SW480 (cell line): Measurements from ENCODE around the gene P4HB.
"Not testable (repeated sequence)": the region's sequence is repeated elsewhere in the genome, so short reads cannot be mapped to it uniquely, and the experiment has no call there.

ENCODE experiments used
- DNase-seq: peaks from one replicate; pipeline ENCODE4 v3.0.0-alpha.2; 2016; ENCODE audit warnings: low spot score

P4HB gene

DNA sequence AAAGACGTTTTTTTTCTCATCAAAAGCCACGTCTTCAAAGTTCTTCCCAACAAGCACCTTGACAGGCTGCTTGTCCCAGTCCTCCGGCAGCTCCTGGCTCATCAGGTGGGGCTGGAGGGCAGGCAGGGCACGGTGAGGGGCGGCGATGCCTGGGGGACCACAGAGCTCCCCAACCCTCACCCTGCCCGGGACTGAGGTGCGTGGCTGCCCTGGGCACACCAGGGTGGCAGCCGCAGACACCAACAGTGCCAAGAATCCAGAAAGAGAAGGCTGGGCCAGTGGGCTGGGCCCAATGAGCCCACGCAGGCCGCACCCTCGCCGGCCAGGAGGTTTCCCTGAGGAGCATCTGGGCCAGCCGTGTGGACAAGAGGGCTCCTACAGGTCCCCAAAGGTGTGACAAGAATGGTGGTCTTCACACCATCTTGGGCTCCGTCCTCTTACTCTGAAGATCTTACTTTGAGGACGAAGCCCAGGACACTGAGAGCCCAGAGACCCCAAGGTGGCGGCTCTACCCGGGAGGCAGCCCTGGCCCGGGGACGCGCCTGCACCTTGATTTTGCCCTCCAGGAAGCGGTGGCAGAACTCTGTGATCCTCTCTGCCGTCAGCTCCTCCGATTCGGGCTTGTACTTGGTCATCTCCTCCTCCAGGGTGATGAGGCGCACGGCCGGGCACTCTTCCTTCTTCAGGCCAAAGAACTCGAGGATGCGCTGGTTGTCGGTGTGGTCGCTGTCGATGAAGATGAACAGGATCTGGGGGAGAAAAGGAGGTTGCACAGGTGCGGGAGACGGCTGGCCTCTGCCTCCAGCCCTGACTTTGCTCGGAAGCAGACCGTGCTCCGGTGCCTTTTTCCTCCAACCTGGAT lies 14.2 kb downstream of the P4HB start:
- no peak for DNase-seq

DNA sequence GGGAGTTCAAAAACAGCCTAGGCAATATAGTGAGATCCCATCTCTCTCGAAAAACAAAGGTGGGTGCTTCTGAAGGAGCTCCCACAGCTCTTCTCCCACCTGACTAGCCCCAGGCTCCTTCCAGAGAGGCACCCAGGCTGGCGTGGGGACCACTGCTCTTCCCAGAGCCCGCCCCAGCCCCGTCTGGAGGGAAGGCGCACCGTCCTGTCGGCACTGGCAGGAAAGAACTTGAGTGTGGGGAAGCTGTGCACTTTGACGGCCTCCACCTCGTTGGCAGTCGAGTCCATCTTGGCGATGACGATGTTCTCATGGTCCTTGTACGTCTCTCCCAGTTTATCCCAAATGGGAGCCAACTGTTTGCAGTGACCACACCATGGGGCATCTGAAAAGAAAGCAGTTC lies 15.0 kb downstream of the P4HB start:
- DNase-seq = no peak

DNA sequence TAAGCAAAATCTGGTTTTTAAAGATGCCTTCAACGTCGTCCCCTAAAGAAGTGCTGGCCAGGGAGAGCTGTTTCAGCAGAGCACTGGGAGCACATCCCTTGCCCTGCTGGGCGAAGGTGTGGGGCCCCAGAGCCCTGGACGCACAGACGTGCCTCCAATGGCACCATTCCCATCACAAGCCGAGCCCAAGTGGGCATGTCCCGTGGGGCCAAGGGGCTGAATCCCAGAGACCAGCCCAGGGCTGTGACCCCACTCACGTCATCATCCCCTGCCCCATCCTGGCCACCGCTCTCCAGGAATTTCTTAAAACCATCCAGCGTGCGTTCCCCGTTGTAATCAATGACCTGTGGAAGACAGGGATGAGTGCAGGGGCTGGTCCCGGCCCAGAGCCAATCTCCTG lies 15.4 kb downstream of the P4HB start:
- no peak for DNase-seq

- no peak for DNase-seq
Observed at GRCh38 chr17:81844327-81844851, 15.9 kb downstream of the P4HB start.

GRCh38 chr17:81843713-81844326 lies 16.5 kb downstream of the P4HB start:
- no peak for DNase-seq

GRCh38 chr17:81842725-81843504 lies 17.4 kb downstream of the P4HB start:
- no peak for DNase-seq

DNA sequence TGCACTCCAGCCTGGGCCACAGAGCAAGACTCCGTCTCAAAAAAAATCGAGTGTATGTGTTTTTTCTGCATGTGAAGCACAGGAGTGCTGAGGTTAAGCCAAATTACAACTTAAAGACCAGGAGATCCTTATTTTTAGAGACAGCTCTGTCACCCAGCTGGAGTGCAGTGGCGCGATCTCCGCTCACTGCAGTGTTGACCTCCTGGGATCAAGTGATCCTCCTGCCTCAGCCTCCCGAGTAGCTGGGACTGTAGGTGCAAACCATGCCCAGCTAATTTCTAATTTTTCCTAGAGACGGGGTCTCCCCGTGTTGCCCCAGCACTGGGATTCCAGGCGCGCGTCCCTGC lies 18.0 kb downstream of the P4HB start:
- no peak for DNase-seq

- no peak for DNase-seq
Observed at GRCh38 chr17:81841866-81842265, 18.5 kb downstream of the P4HB start.

- no peak for DNase-seq
Observed at GRCh38 chr17:81840826-81841778, 19.2 kb downstream of the P4HB start.

DNA sequence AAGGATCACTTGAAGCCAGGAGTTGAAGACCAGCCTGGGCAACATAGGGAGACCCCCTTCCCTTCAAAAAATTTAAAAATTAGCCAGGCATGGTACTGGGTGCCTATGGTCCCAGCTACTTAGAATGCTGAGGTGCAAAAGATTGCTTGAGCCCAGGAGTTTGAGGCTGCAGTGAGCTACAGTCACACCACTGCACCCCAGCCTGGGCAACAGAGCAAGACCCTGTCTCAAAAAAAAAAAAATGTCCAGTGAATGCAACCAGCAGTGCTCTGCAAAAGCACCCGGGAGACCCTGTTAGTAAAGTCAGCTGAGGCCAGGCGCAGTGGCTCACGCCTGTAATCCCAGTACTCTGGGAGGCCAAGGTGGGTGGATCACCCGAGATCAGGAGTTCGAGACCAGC lies 20.3 kb downstream of the P4HB start:
- not testable (repeated sequence) for DNase-seq

GRCh38 chr17:81839301-81839700 lies 21.0 kb downstream of the P4HB start:
- no peak for DNase-seq

GRCh38 chr17:81838753-81839255 lies 21.5 kb downstream of the P4HB start:
- DNase-seq = no peak

GRCh38 chr17:81837641-81838040 lies 22.7 kb downstream of the P4HB start:
- no peak for DNase-seq

DNA sequence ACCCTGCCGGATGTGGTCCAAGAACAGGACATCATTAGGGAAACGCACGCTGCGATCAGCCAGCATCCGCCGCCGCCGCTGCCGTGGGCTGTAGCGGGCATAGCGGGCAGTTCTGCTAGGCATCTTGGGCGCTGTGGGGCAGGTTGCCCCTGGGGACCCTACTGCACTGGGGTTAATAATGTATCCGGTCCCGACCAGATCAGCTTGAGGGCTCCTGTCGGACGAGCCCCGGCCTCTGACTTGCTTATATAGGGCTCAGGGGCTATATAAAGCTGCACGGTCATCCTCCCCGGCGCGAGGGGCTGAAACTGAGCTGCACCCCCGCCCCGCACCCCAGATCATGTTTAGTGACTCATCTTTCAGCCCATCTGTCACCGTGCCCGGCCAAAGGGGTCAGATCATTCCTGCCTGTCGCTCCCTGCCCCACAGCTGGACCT lies 25.5 kb downstream of the P4HB start, which contains the start of gene PPP1R27:
Gene PPP1R27, minus strand, starts transcription at position 220 of the 437 bp plus-strand sequence. Its CDS starts 97 bp downstream, at position 123.
- DNase-seq = no peak

DNA sequence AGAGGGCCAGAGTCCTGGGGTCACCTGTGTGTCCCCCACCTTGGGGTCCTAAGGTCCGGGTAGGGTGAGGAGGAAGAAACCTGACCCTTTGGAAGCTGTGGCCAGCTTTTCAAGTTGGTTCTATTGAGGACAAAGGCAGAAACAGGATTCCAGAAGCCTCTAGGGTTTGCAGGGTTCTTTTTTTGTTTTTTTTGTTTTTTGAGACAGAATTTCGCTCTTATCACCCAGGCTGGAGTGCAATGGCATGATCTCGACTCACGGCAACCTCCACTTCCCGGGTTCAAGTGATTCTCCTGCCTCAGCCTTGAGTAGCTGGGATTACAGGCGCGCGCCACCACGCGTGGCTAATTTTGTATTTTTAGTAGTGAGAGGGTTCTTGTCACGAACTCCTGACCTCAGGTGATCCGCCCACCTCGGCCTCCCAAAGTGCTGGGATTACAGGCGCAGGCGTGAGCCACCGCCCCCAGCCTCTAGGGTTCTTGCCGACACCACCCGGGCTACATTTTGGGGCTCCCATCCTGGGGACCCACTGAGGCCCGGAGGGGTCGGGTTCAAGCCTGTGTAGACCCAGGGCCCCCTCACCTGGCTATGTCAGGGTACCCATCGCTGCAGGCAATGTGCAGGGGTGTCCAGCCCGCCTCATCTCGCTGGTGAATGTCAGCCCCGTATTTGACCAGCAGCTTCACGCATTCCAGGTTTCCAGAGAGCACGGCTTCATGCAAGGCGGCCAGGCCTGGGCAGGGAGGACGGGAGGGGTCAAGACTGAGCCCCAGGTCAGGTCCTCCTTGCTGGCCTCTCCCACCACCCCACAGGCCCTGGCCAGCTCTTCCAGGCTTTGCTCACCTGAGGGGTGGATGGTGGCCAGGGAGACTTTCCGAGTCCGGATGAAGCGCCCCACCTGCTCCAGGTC lies 26.2 kb downstream of the P4HB start:
- DNase-seq = no peak

DNA sequence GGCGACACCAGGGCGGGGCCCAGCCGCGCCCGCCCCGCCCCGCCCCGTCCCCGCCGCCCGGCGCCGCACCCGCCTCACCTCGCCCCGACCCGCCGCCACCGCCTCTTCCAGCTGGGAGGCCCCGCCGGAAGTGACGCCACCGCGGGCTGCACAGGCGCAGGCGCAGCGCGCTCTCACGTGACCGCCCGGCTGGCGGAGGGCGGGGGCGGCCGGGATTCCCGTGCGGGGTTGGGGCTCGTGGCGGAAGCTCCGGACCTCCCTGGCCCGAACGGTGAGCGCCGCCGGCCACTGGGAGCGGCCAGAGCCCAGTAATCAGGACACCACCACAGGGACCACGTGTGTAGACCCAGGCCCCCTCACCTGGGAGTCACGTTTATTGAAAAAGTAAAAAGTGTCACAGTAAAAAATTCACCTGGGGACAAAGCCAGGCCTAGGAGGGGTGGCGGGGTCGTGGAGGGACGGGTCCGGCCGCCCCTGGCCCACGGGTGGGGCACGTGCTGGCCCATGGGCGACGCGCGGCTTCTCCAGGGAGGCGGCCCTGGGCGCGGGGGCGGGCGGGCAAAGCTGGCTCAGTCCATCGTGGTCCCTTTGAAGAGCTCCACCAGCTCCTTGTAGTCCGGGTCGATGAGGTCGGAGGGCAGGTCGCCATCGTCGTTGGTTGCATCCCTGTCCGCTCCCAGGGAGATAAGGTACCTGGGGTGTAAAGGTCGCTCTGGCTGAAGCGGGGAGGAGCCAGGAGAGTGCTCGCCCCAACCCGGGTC lies 27.0 kb downstream of the P4HB start, which contains the start of gene MCRIP1:
Gene MCRIP1, minus strand, starts transcription at position 132 of the 761 bp plus-strand sequence. CDS start 8,785 bp downstream, outside the sequence.
- DNase-seq = peak; percentile 92

DNA sequence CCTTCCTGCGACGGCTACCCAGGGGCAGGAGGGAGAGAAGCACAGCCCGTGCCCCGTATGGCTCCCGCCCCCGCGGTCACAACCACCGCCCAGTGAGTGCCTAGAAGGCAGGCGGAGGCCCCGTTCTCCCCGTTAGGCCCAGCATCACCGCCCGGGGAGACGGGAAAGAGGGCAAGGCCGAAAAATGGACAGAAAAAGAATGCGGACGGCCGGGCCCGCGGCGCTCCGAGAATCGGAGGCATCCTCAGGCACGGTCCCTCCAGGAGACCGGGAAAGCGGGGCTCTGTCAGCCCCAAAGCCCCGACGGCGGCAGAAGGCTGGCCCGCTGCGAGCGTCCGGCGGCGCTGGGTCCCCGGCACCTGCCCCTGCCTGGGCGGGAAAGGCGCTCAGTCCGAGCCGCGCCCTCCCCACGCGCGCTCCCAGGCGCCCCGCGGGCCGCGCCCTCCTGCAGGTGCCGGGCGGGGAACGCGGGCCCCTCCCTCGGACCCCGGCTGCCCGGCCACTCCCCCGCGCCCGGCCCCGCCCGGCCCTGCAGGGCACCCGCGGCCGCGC lies 27.7 kb downstream of the P4HB start:
- DNase-seq = no peak

DNA sequence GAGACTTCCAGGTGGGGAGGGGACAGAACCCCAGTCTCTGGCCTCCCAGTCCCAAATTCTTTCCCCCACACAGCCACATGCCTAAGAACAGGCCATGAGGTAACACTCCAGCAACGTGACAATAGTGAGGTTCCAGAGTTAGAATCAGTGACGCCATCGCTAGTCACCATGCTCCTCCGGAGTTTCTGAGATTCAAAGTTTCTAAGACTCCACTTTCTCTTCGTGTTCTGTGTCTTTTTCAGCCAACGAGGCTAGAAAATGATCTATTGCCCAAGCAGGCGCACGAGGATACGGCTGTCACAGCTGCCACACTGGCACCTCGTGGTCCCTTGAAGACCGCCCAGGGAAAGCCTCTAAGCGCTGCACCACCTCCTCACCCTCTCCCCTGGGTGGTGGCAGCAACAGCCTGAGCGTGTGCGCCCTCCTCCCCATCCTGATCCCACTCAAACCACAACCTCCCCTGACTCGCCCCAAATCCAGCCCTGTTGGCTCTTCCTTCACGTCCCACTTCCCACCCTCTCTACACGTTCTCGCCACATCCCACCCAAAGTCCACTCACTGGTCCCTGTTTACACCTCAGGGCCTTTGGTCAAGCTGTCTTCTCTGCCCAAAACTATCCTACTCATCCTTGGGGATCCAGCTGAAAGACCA lies 28.3 kb downstream of the P4HB start:
- peak; percentile 32 for DNase-seq
